HFF-Myc (cell line): Measurements from ENCODE around the gene MEGF10.

Experiments
- DNase-seq: peaks from one replicate; pipeline ENCODE4 v3.0.0-alpha.2; 2011; ENCODE audit warnings: low read depth; ENCODE audit errors: extremely low read depth
- H3K4me3 ChIP-seq: replicated peaks from 2 replicates; pipeline ENCODE4 v1.5.1; 2011; ENCODE audit warnings: low read depth, mild to moderate bottlenecking, control low read depth, low read length
- TF ChIP-seq, protein P1 (sequence below): IDR thresholded peaks from 2 replicates; pipeline ENCODE4 v1.5.1; 2012; ENCODE audit warnings: mild to moderate bottlenecking, low read depth, low read length, control low read depth; ENCODE audit errors: missing control alignments

MEGF10 gene

DNA sequence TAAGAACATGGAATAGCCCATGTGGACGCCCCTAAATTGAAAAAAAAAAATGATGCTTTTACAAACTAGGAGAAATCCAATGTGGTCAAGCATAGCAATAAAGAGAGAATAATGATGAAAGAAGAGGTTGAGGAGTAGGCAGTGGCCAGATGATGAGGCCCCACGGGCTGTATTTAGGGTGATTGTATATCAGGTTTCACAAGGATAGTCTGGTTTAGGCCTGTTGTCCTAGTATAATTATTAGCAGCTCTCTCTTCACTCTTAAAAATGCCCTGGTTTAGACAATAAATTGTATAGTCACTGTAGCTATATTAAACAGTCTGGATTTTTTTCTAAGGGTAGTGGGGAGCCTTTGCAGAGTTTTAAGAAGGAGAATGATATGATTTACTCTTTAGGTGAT, 124.4 kb downstream of the MEGF10 start:
- TF ChIP-seq, protein P1, sequence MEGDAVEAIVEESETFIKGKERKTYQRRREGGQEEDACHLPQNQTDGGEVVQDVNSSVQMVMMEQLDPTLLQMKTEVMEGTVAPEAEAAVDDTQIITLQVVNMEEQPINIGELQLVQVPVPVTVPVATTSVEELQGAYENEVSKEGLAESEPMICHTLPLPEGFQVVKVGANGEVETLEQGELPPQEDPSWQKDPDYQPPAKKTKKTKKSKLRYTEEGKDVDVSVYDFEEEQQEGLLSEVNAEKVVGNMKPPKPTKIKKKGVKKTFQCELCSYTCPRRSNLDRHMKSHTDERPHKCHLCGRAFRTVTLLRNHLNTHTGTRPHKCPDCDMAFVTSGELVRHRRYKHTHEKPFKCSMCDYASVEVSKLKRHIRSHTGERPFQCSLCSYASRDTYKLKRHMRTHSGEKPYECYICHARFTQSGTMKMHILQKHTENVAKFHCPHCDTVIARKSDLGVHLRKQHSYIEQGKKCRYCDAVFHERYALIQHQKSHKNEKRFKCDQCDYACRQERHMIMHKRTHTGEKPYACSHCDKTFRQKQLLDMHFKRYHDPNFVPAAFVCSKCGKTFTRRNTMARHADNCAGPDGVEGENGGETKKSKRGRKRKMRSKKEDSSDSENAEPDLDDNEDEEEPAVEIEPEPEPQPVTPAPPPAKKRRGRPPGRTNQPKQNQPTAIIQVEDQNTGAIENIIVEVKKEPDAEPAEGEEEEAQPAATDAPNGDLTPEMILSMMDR, result no peak
- no peak overlapping the region for H3K4me3 ChIP-seq
- no peak for DNase-seq

DNA sequence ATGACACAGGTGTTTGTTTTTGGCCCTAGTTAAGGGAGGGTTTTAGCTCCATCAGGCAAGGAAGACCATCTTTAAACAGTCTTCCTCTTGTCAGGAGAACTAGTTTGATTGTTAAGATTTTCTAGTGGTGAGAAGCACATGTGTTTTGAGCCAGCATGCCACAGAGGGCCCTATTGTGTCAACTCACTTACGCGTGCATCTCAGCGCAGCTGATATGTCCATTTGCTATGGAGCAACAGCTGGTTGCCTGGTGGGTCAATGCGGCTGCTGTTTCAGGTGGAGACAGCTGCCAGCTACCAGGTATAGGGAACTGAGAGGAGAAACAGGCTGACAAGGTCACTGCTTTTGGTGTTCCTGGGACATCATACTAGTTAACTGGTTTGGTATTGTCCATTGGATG, 126.3 kb downstream of the MEGF10 start:
- TF ChIP-seq, protein P1, result no peak
- no peak overlapping the region for H3K4me3 ChIP-seq
- DNase-seq, result no peak

DNA sequence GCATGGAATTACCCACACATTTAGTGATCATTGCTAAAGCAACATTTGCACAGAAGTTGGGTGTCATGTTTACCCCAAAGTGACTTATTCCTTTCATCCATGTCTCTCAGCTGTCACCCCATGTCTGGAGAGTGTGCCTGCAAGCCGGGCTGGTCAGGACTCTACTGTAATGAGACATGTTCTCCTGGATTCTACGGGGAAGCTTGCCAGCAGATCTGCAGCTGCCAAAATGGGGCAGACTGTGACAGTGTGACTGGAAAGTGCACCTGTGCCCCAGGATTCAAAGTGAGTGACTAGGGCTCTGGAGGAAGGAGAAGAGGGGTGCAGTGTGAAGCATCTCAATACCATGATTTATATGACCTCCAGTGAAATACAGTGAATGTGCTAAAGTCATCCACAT, 126.9 kb downstream of the MEGF10 start:
- no peak for DNase-seq
- TF ChIP-seq, protein P1, result no peak

DNA sequence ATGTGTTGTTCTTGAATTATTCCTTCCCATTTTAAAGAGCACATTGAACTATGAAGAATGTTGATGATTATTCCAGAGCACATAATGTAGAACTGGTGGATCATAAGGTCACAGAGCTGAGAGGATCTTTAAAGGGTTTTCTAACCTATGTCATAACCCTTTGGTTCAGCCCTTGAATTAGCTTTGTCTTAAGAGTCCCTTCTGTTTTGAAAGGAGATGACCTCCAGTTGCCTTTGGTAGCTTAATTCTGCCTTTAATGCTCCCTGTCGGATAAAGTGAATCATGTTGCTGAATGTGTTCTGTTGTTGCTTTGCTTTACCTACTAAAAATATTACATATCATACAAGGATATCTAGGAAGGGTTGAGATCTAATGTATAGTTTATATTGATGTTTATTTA, 127.8 kb downstream of the MEGF10 start:
- TF ChIP-seq, protein P1, result no peak
- no peak overlapping the region for H3K4me3 ChIP-seq
- no peak for DNase-seq

More for the DNA sequence above, 126.9 kb downstream of the MEGF10 start:
- H3K4me3 ChIP-seq, result no peak overlapping the region

DNA sequence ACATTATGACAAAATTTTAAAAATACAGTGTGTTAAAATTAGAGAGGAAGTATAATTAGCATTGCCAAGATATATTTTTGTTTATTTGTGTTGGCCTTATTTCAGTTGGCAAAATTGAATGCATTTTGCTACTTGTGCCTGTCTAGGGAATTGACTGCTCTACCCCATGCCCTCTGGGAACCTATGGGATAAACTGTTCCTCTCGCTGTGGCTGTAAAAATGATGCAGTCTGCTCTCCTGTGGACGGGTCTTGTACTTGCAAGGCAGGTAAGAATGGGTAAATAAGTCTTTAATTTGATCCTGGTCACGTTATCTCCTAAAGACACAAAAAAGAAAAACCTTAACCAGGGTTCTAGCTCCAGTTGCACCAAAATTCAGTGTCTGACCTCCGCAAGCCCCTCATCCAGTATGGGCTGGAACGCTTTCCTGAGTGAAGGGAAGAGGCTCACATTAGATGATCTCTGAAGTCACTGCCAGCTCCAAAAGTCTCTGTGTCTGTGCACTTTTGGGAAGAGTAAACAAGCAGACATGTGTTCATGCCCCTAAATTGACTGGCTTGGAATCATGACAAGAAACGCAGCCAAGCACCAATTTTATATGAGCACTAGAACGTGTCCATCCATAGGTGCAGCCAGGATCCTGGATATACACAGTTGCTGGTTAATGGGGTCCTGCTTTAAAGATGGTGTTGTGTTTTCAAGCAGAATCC, 128.5 kb downstream of the MEGF10 start:
- H3K4me3 ChIP-seq, result no peak overlapping the region
- no peak for DNase-seq
- TF ChIP-seq, protein P1, result no peak

DNA sequence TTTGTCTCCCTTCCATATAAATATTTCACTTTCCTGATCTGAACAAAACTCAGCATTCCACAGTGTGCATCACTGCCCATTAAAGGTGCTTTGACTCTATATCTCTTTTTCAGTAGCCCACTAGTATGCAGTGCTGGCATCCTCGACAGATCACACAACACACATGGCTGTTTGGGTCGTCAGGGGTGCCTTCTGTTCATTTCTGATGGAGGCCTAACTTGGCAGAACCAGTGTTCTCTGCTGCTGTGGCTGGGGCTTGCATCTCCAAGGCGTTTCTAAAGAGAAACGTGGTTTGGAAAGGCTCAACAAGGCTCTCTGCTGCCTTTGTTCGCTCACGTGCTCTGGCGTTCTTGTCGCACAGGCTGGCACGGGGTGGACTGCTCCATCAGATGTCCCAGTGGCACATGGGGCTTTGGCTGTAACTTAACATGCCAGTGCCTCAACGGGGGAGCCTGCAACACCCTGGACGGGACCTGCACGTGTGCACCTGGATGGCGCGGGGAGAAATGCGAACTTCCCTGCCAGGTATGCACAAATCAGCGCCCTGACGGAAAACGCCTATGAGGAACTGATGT, 129.2 kb downstream of the MEGF10 start:
- no peak for DNase-seq
- TF ChIP-seq, protein P1, result no peak
- no peak overlapping the region for H3K4me3 ChIP-seq

DNA sequence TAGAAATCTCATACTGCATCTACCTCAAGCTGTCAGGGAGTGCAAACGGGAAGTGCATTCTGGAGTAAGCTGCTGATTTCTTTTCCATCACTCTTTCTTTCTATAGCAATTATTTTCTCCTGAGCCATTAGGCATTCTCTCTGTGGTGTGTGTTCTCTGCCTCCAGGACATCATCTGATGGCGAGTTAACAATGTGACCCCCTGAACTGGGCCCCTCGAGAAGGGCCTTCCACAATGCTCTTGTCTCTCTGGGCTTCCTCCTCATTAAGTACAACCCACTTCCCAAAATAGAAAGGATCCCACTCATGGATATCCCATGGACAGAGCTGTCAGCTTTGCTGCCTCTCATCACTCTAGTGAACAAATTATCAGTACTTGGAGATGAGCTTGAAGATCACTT, 130.2 kb downstream of the MEGF10 start:
- DNase-seq, result no peak
- TF ChIP-seq, protein P1, result no peak
- H3K4me3 ChIP-seq, result no peak overlapping the region
